Calu3 (cell line): ENCODE results near the gene RAB22A. TPM values are rescaled to one million over a fixed set of nuclear protein-coding genes. Genes with fewer than 3 reads are reported as not detected.
A peak's percentile ranks its signal among the peaks of the same experiment; 100 is the strongest.

Experiments
- BruUV-seq: library from RNA; stranded (reverse); fragments of 400-500 nt; replicated peaks from 2 replicates; lab custom pipeline; 2021; lab: Mats Ljungman, UMichigan
- CTCF ChIA-PET: fragments of 300-600 bp; sonication (Branson Sonifier 250); formaldehyde crosslinking; loops from one replicate; lab custom pipeline; 2022; ENCODE audit warnings: antibody characterized with exemption; lab: Charles Lee
- DNase-seq: peaks from one replicate; pipeline ENCODE4 v3.0.0; 2022
- H3K27ac Mint-ChIP-seq: one replicate; pipeline ENCODE4 v1.8.0; 2022; ENCODE audit warnings: mixed read lengths; ENCODE audit not compliant: unreplicated experiment
- H3K27me3 Mint-ChIP-seq: one replicate; pipeline ENCODE4 v1.8.0; 2022; ENCODE audit warnings: mixed read lengths; ENCODE audit not compliant: unreplicated experiment
- H3K36me3 Mint-ChIP-seq: one replicate; pipeline ENCODE4 v1.8.0; 2022; ENCODE audit warnings: mild to moderate bottlenecking, moderate library complexity, mixed read lengths; ENCODE audit not compliant: insufficient read depth, unreplicated experiment
- H3K4me1 Mint-ChIP-seq: one replicate; pipeline ENCODE4 v1.8.0; 2022; ENCODE audit warnings: mild to moderate bottlenecking, low read depth, mixed read lengths; ENCODE audit not compliant: unreplicated experiment
- H3K4me3 Mint-ChIP-seq: one replicate; pipeline ENCODE4 v1.8.0; 2022; ENCODE audit warnings: mild to moderate bottlenecking, low read depth, moderate library complexity, mixed read lengths; ENCODE audit not compliant: unreplicated experiment
- H3K9me3 Mint-ChIP-seq: one replicate; pipeline ENCODE4 v1.8.0; 2022; ENCODE audit warnings: low read depth, mixed read lengths; ENCODE audit not compliant: unreplicated experiment
- CTCF ChIP-seq: fragments of 200-600 bp; IDR thresholded peaks from one replicate; pipeline ENCODE4 v1.8.0; 2022; ENCODE audit warnings: antibody characterized with exemption; ENCODE audit not compliant: unreplicated experiment
- intact Hi-C: fragments of 100-400 bp; cut with micrococcal nuclease; formaldehyde crosslinking; loops from one replicate; pipeline ENCODE4 v1.10.0; 2022; ENCODE audit not compliant: unreplicated experiment
- total RNA-seq: library from RNA; stranded (reverse); gene quantifications from 2 replicates; pipeline ENCODE4 v1.2.3, GENCODE V29; 2022

Gene RAB22A
- total RNA-seq, 1 experiment from 2014 or later: 29.0 TPM

GRCh38 chr20:58405504-58406291, 96.2 kb downstream of the RAB22A start:
- Mint-ChIP-seq H3K27me3 (no peaks in the 10 kb centered on the region), H3K4me1 (peaks cover 14% of the 10 kb centered on the region), H3K9me3 (no peaks in the 10 kb centered on the region), H3K36me3 (no peaks in the 10 kb centered on the region), H3K4me3 (no peak overlapping the region), H3K27ac (no peak overlapping the region)
- intact Hi-C loops: no loop called here
- BruUV-seq: no TSS peak
- TF ChIP-seq CTCF: no peak
- DNase-seq: no peak
- CTCF ChIA-PET: interaction anchor here (0.6 to 1.2 kb wide), 4 partner anchors 9 to 510 kb away, joined by 3 to 7 read pairs (median 3); no protein-coding TSS in a partner anchor

DNA sequence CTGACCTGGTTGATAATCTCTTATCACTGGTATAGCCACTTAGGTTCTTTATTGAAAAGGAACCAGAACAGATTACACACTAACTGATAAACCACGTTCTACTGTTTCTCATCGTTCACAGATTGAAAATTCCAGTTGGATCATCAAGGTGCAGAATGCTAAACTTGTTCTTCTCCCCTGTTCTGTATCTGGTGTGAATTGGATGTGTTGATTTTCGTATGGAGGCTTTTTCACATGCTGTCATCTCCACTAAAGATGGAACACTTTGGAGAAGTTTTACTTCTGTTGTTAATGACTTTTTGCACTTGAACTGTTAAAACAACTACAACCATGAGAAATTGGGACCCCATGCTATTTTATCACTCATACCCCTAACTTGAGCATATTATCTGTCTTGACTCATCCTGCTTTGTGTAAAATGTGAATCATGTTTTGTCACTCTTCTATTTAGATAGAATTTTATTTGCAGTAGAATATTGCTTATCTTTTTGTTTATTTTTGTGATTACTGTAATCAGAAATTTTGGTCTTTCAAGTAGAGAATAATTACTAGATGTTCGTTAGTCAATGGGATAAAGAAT, 97.0 kb downstream of the RAB22A start:
- CTCF ChIA-PET: interaction anchor here (0.6 to 0.8 kb wide), 2 partner anchors 10 to 90 kb away, joined by 3 read pairs; no protein-coding TSS in a partner anchor
- H3K9me3 Mint-ChIP-seq: no peaks in the 10 kb centered on the region
- no peak for DNase-seq
- H3K4me3 Mint-ChIP-seq: no peak overlapping the region
- BruUV-seq: no TSS peak
- TF ChIP-seq CTCF: no peak
- H3K27me3 Mint-ChIP-seq: no peaks in the 10 kb centered on the region
- intact Hi-C loops: no loop called here
- H3K27ac Mint-ChIP-seq: no peak overlapping the region
- H3K36me3 Mint-ChIP-seq: no peaks in the 10 kb centered on the region
- H3K4me1 Mint-ChIP-seq: peaks cover 14% of the 10 kb centered on the region

DNA sequence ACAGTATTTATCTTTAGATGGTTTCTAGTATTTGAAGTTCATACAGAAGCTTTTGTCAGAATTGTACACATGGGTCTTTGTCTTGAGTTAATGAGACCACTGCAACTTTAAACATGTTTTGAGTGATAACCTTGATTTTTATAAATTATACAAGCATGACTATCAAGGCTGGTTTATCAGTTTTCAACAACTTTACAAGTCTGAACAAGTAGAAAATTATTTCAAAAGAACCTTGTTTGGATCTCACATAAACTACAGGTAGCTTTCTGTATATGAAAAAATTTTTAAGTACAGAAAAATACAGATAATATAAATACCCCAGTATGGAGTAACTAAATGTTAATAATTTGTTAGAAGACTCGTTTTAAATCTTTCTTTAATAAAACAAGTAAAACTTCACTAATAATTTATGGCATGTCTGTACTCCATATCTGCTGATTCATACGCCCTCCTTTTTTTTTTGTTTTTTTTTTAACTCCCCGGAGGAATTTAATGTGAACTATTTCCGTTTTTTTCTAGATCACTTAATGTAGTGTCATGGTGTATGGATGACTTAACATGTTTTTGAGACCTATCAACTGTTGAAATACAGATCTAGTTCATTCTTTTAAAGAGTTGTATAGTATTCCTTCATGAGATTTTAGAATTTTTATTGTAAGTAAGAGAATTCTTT, 97.8 kb downstream of the RAB22A start:
- CTCF ChIA-PET: interaction anchor here (0.6 to 1.4 kb wide), 2 partner anchors 11 to 89 kb away, joined by 3 to 4 read pairs; no protein-coding TSS in a partner anchor
- TF ChIP-seq CTCF: no peak
- BruUV-seq: no TSS peak
- DNase-seq: no peak
- no peaks in the 10 kb centered on the region for H3K27me3 Mint-ChIP-seq
- H3K36me3 Mint-ChIP-seq: no peaks in the 10 kb centered on the region
- peaks cover 14% of the 10 kb centered on the region for H3K4me1 Mint-ChIP-seq
- H3K4me3 Mint-ChIP-seq: no peak overlapping the region
- H3K27ac Mint-ChIP-seq: no peak overlapping the region
- intact Hi-C loops: no loop called here
- no peaks in the 10 kb centered on the region for H3K9me3 Mint-ChIP-seq

DNA sequence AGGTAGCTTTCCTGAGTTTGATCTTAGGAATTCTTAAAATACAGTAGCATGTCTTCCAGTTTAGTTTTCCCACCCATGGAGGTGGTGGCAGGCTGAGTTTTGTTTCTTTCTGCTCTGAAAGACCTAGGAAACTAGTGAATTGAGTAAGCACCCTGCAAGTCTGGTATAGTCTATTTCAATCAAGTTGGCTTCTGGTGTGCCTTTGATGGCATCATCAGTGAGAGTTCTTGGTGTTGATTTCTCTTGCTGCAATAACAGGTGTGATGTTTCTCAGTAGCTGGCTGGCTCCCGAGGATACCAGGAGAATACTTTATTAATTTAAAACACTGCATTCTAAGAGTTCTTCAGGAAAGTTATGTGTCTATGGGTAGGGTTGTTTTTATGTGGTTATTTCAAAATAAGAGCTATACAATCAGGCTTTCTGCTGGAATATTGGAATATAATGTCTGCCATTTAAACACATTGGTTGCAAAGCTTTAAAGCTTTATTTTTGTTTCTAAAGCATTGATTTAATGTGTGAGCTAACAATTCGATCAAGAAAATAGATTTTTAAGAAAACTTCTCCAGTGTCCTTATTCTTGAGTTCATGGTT, 98.5 kb downstream of the RAB22A start:
- H3K27me3 Mint-ChIP-seq: no peaks in the 10 kb centered on the region
- BruUV-seq: no TSS peak
- intact Hi-C loops: no loop called here

More for the DNA sequence above, 98.5 kb downstream of the RAB22A start:
- Mint-ChIP-seq H3K4me1 (peaks cover 14% of the 10 kb centered on the region), H3K27ac (peak overlapping the region; percentile 17), H3K36me3 (no peaks in the 10 kb centered on the region), H3K4me3 (peak overlapping the region; percentile 3), H3K9me3 (no peaks in the 10 kb centered on the region)
- DNase-seq: no peak
- no peak for TF ChIP-seq CTCF
- CTCF ChIA-PET: interaction anchor here (1.4 kb wide), 1 partner anchor 12 kb away, joined by 4 read pairs; no protein-coding TSS in a partner anchor
